BJ (cell line): ENCODE results near the gene HMCN2. TPM values are rescaled to one million over a fixed set of nuclear protein-coding genes. Genes with fewer than 3 reads are reported as not detected.

Experiments used
- CTCF ChIA-PET: fragments of 350-600 bp; formaldehyde crosslinking; extraction: SDS; loops from one replicate; lab custom pipeline; 2021; ENCODE audit warnings: antibody characterized with exemption, inconsistent platforms; lab: Yijun Ruan, JAX
- POLR2A ChIA-PET: fragments of 300-600 bp; sonication (Branson Sonifier 250); formaldehyde crosslinking; extraction: SDS; loops from one replicate; lab custom pipeline; 2021; ENCODE audit warnings: antibody characterized with exemption; lab: Charles Lee
- DNase-seq: peaks from one replicate; pipeline ENCODE4 v3.0.0-alpha.2; 2011; ENCODE audit warnings: low read depth
- H3K27me3 ChIP-seq: 2 replicates; pipeline ENCODE4 v1.6.0; 2011; ENCODE audit warnings: low read length; ENCODE audit not compliant: control insufficient read depth, insufficient read depth
- H3K36me3 ChIP-seq: 2 replicates; pipeline ENCODE4 v1.5.1; 2011; ENCODE audit warnings: low read length; ENCODE audit not compliant: control insufficient read depth, insufficient read depth
- H3K4me3 ChIP-seq: 2 replicates; pipeline ENCODE4 v1.5.1; 2011; ENCODE audit warnings: low read depth, mild to moderate bottlenecking, control low read depth, low read length
- CTCF ChIP-seq: IDR thresholded peaks from 2 replicates; pipeline ENCODE4 v1.5.1; 2011; ENCODE audit warnings: low read depth, mild to moderate bottlenecking, control low read depth, inconsistent platforms, low read length, moderate library complexity; ENCODE audit not compliant: insufficient read depth
- polyA plus RNA-seq: library from polyadenylated mRNA; depleted of rRNA; stranded (reverse); fragments of >200 nt; gene quantifications from 2 replicates; pipeline ENCODE4 v1.2.3, GENCODE V29; 2011

Gene HMCN2
- polyA plus RNA-seq, 1 experiment, result not detected

- ChIA-PET POLR2A (no interaction called here), CTCF (interaction anchor here (0.7 to 1.0 kb wide), 2 partner anchors 10 to 232 kb away, joined by 3 read pairs; no protein-coding TSS in a partner anchor)
- no peak for TF ChIP-seq CTCF
- Histone ChIP-seq H3K4me3 (no peak overlapping the region), H3K27me3 (no peaks in the 10 kb centered on the region), H3K36me3 (peaks cover 22% of the 10 kb centered on the region)
- DNase-seq, result no peak
Measured at GRCh38 chr9:130450344-130451003, 184.9 kb downstream of the HMCN2 start.

DNA sequence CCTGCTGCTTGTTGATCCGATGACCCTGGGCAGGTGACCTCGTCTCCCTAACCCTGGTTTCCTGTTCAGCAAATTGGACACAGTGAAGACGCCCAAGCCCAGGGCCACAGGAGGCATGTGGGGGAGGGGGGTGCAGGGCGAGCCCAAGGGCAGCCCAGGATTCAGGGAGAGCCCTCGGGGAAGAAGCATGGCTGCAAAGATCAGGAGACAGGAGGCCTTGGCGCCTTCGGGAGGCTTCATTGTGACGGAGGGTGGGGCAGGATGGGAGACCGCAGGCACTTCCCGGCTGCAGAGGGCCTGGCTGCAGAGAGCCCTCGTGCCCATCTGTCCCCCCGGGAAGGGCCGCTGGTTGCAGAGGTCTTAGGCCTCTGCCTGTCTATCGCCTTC is 185.4 kb downstream of the HMCN2 start:
- Histone ChIP-seq H3K4me3 (no peak overlapping the region), H3K27me3 (no peaks in the 10 kb centered on the region), H3K36me3 (peaks cover 22% of the 10 kb centered on the region)
- no peak for TF ChIP-seq CTCF
- CTCF ChIA-PET, result interaction anchor here (1.6 kb wide), 1 partner anchor 10 kb away, joined by 7 read pairs; no protein-coding TSS in a partner anchor
- POLR2A ChIA-PET, result no interaction called here
- no peak for DNase-seq

DNA sequence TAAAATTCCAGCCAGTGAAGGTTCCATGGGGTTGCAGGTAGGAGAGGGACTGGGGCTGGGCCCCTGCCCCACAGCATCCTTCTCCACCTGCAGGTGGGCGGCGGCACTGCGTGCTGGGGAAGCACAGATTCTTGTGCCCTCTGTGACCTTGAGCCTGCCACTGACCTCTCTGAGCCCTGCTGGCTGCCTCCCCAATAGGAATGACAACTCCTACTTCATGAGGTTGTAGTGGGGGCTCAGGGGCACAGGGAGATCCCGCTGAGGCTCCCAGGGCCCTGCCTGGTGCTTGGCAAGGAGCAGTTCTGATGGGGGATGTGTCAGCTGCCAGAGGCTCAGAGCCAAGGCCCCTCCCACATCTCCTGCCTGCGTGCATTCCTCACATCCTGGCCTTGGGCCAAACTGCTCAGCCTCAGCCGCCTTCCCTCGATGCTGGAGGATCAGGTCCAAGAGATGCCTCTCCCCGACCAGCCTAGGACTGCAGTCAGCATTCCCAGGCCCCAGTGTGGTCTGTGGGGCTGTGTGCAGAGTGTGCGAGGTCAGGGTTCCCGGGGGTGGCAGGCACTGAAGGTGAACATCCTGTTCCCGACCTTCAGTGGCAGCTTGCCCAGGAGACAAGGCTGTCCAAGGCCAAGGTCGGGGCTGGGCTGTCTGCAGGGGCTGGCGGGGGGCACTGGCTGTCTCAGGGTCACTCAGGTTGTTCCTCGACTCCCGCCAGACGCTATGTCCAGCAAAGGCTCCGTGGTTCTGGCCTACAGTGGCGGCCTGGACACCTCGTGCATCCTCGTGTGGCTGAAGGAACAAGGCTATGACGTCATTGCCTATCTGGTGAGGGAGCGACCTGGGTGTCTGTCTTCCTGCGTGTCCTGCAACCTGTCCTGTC is 186.2 kb downstream of the HMCN2 start:
- ChIA-PET POLR2A (no interaction called here), CTCF (interaction anchor here (0.8 to 1.7 kb wide), 4 partner anchors 9 to 595 kb away, joined by 3 to 7 read pairs (median 3); no protein-coding TSS in a partner anchor)
- peak; percentile 74 for DNase-seq
- H3K4me3 ChIP-seq, result no peak overlapping the region
- TF ChIP-seq CTCF, result peak; percentile 84
- H3K27me3 ChIP-seq, result no peaks in the 10 kb centered on the region
- peaks cover 22% of the 10 kb centered on the region for H3K36me3 ChIP-seq

GRCh38 chr9:130452835-130453234 is 187.3 kb downstream of the HMCN2 start:
- peaks cover 27% of the 10 kb centered on the region for H3K36me3 ChIP-seq
- no peak overlapping the region for H3K4me3 ChIP-seq
- no peak for DNase-seq
- TF ChIP-seq CTCF, result no peak
- ChIA-PET CTCF (interaction anchor here (0.7 to 1.7 kb wide), 5 partner anchors 8 to 594 kb away, joined by 3 to 7 read pairs (median 3); no protein-coding TSS in a partner anchor), POLR2A (no interaction called here)
- H3K27me3 ChIP-seq, result no peaks in the 10 kb centered on the region

DNA sequence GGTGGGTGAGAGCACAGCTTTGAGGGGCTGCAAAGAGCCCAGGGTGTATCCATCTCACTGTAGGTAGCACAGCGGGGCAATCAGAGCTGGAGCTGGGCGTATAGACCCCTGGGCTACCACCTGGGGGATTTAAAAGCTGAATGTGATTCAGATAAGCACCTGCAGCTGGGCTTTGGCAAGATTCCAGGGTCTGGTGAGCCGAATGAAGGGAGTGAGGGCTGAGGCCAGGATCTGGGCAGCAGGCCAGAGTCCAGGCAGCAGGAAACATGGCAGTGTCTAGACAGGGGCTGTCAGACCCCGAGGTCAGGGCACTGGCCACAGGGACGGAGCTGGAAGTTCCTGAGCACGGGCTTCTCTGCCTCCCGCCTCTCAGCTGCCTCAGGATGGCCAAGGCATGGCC is 187.9 kb downstream of the HMCN2 start:
- peaks cover 34% of the 10 kb centered on the region for H3K36me3 ChIP-seq
- DNase-seq, result no peak
- H3K4me3 ChIP-seq, result no peak overlapping the region
- no peak for TF ChIP-seq CTCF
- no peaks in the 10 kb centered on the region for H3K27me3 ChIP-seq
- ChIA-PET POLR2A (no interaction called here), CTCF (interaction anchor here (0.6 to 1.5 kb wide), 4 partner anchors 11 to 234 kb away, joined by 3 read pairs; no protein-coding TSS in a partner anchor)
